GM18868 (cell line): ENCODE measurements around the gene PRDM12.
"Not testable (repeated sequence)": the region's sequence is repeated elsewhere in the genome, so short reads cannot be mapped to it uniquely, and the experiment has no call there.

Experiments used
- ATAC-seq: cut with Tn5 transposase; IDR thresholded peaks from one replicate; pipeline ENCODE4 v1.9.1; 2021; ENCODE audit warnings: mild to moderate bottlenecking, moderate library complexity; ENCODE audit not compliant: unreplicated experiment

The PRDM12 gene

DNA sequence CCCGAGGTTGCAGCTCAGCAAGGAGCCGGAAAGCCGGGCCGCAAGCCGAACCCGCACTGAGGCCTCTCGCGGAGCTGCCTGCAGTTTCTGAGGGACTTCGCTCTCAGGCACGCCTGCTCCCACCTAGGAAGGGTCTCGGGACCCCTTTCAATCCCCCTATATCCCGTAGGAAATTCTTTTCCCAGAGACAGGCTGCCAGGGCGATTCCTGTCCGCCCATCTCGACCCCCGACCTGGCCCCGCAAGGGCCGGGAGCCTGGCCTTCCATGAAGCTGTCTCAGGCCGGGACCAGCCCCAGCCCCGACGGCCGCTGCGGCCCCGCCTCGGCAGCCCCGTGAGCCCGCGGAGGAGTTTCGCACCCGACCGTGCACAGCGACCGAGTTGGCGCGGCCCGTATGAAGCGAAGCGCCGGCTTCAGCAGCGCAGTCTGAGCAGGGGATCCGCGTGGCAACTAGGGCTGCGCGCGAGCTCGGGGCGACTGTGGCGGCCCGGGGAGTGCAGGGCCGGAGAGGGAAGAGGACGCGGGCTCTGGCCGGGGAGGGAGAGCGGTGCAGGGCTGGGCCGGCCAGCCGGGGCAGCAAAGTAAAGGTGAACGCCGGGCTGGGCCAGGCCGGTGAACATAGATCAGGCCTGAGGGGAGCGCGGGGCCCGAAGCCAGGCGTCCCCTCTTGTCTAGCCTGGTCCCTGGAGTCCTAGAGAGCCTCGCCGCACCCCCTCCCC, 977 bp upstream of the PRDM12 start:
- ATAC-seq: no peak

GRCh38 chr9:130663977-130664250, 480 bp upstream of the PRDM12 start:
- no peak for ATAC-seq

DNA sequence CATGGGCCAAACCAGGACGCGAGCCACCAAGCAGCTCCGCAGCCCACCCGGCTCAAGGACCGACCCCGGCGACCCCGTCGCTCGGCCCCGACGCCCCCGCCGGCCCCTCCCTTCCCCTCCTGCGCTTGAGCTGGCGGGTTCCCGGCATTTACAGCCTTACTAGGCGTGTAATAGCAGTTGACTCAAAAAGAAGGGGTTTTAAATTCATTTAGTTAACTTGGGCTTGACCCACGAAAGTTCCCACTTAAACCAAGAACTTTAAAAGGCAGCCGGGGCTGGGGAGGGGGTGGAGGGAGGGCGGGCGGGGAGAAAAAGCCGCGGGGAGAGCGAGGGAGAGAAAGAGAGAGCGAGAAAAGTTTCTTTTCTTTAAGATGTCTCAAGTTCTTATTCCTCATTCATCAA, 636 bp downstream of the PRDM12 start:
- ATAC-seq: no peak

GRCh38 chr9:130665431-130666392, 1.3 kb downstream of the PRDM12 start:
- no peak for ATAC-seq

- no peak for ATAC-seq
These were observed 2.2 kb downstream of the PRDM12 start for GRCh38 chr9:130666393-130667119.

- no peak for ATAC-seq
These were observed 2.7 kb downstream of the PRDM12 start for GRCh38 chr9:130667120-130667435.

- ATAC-seq: no peak
These were observed 3.8 kb downstream of the PRDM12 start for GRCh38 chr9:130668196-130668595.

- no peak for ATAC-seq
These were observed 4.3 kb downstream of the PRDM12 start for GRCh38 chr9:130668659-130669058.

DNA sequence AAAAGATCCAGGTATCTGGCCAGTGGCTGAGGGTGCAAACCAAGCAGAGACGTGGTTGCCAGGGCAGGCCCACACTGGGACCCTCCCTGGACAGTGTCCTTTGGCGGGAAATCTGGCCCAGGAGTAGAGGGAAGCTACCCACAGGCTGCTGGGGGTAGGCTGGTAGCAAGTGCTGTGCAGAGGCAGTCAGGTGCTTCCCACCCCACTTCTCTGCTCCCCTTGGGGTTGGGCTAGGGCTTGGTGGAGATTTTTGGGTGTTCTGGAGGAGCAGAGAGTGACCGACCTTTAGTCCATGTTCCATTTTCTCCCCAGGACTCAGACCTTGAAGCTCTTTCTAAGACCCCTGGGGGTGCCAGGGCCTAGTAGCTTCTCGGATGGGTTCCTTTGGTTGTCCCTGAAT, 5.6 kb downstream of the PRDM12 start:
- ATAC-seq: no peak

DNA sequence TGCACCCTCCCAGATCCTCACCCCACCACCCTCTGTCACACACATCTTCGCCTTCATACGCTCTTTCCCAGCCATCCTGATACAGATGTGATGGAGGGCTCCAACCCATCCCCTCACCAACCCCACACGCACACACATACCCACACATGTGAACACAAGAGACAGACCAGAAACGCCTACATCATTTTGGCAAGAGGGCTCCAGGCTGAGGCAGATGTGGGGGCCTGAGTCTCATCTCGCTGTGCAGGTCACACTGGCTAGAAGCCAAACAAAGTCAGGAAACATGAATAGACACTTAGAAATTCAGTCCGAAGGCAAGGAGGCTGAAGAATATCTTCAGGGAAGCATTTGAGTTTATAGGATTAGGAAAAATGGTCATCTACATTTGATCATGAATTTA, 6.2 kb downstream of the PRDM12 start:
- no peak for ATAC-seq

DNA sequence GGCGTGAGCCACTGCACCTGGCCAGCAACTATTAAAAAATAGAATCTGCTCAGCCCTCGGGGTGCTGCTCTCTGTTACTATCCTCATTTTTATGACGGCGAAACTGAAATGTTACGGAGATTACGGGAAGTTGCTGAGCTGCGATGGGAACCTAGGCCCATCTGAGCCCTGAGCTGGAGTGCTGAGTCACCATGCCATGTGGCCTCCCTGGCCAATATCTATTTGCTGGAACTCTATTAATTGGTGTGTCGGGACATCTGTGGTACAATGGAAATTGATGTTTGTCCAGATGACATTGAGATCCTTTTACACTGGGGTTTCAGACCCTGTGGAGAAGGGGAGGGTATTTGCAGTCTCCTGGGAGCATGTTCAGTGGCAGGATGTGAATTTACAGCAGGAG, 8.1 kb downstream of the PRDM12 start:
- no peak for ATAC-seq

GRCh38 chr9:130672933-130673615, 8.7 kb downstream of the PRDM12 start:
- ATAC-seq: no peak

DNA sequence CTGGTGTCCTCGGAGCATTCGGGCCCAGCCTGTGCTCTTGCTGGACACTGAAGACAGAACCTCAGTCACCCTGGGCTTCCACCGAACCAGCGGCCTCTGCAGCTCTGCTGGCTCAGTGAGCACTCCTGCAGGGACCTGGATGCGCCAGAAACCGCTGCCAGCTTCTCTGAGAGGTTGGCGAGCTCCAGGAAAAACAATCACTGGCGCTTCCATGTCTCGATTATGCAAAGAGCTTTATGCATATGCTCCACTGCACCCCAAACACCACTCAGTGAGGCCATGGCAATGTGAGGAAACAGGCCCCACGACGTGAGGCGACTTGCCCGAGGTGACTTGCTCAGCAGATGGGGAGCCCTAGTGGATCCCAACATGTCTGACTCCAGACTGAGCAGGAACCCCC, 11.0 kb downstream of the PRDM12 start:
- no peak for ATAC-seq

- no peak for ATAC-seq
These were observed 12.9 kb downstream of the PRDM12 start for GRCh38 chr9:130677252-130677651.

DNA sequence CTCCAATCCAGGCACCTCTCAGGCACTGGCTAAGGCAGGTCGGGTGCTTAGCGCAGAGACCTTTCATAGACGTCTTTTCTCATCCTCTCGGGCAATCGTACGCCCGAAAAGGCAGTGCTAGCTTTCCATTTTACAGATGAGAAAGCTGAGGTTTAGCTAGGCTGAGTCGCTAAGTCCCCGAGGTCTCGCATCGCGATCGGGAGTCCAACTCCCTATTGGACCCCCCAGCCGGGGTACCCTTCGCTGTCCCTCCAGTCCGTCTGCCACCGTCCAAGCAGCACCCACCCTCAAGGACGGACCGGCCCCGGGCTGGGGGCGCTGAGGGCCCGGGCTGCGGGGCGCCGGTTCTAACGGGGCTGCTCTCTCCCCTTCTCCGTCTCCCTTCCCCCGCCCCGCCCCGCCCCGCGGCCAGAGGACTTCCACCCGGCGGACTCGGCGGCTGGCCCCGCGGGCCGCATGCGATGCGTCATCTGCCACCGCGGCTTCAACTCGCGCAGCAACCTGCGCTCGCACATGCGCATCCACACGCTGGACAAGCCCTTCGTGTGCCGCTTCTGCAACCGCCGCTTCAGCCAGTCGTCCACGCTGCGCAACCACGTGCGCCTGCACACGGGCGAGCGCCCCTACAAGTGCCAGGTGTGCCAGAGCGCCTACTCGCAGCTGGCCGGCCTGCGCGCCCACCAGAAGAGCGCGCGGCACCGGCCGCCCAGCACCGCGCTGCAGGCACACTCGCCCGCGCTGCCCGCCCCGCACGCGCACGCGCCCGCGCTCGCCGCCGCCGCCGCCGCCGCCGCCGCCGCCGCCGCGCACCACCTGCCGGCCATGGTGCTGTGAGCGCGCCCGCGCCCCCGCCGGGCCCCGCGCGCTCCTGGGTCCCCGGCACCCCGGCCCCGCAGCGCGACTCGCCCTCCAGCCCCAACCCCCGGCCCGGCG, 16.7 kb downstream of the PRDM12 start:
- no peak for ATAC-seq

- ATAC-seq: no peak
These were observed 17.5 kb downstream of the PRDM12 start for GRCh38 chr9:130681769-130682420.

DNA sequence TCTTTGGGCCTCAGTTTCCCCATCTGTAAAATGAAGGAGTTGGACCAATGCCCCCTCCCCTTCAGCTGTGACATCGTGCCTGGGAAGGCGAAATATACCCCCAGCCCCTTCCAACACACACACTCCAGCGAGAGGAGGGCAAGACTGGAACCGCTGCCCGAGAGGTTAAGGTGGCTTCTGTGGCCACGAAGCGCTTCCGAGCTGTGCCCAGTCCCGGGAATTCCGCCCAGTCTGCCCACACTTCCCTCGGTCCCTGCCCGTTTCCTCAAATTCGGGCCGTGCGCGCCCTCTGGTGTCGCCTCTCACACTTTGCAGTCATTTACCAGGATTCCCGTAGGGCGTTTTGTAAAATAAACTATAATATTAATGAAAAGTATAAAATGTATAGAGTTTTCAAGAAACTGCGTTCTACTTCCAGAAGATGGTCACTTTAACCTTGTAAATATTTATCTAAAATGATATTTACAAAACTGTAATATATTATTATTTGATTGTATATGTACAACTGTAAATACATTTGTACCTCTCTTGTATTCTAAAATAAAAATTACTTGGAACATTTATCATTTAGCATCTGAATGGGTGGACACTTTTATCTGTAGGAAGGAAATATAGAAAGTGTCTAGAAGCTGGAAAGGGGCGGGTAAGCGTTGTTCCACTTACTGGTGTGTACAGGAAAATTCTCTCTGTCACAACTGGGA, 18.2 kb downstream of the PRDM12 start:
- ATAC-seq: no peak

DNA sequence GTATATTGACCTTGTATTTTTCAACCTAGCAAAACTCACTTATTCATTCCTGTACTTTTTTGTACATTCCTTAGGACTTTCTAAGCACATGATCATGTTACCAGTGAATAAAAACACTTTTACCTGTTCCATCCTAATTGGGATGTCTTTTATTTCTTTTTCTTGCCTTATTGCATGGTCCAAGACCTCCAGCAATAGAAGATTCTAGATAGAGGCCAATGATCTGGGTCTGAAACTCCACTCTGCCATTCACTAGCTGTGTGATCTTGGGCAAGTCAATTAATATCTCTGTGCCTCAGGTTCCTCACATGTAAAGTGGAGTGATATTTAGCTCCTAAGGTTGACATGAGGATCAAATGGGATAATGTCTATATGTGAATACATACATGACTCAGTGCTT, 20.7 kb downstream of the PRDM12 start:
- no peak for ATAC-seq

GRCh38 chr9:130685945-130686344, 21.6 kb downstream of the PRDM12 start:
- ATAC-seq: not testable (repeated sequence)
